Forelimb muscle (tissue), 1 donor: ENCODE data around the gene SMYD3. TPM values are rescaled to one million over a fixed set of nuclear protein-coding genes. Genes with fewer than 3 reads are reported as not detected.
"Not testable (repeated sequence)": the region's sequence is repeated elsewhere in the genome, so short reads cannot be mapped to it uniquely, and the experiment has no call there.

ENCODE experiments used
- DNase-seq: peaks from one replicate; pipeline ENCODE4 v3.0.0-alpha.2; 2013; ENCODE audit warnings: low read depth
- polyA plus RNA-seq: library from polyadenylated mRNA; unstranded; fragments of 120-200 nt; gene quantifications from one replicate; pipeline ENCODE4 v1.2.1, GENCODE V29; 2013; ENCODE audit not compliant: insufficient read length

The SMYD3 gene
- polyA plus RNA-seq, 1 donor: 7.9 TPM

DNA sequence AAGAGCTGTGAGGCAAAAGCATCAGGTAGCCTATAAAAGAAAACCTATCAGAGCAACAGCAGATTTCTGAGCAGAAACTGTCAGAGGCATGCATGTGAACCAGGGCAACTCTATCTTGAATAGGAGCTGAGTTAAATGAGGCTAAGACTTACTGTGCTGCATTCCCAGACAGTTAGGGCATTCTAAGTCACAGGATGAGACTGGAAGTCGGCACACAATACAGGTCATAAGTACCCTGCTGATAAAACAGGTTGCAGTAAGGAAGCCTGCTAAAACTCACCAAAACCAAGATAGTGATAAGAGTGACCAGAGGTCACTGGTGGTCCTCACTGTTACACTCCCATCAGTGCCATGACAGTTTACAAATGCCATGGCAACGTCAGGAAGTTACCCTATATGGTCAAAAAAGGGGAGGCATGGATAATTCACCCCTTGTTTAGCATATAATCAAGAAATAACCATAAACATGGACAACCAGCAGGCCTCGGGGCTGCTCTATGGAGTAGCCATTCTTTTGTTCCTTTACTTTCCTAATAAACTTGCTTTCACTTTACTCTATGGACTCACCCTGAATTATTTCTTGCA, 150.0 kb downstream of the SMYD3 start:
- not testable (repeated sequence) for DNase-seq

DNA sequence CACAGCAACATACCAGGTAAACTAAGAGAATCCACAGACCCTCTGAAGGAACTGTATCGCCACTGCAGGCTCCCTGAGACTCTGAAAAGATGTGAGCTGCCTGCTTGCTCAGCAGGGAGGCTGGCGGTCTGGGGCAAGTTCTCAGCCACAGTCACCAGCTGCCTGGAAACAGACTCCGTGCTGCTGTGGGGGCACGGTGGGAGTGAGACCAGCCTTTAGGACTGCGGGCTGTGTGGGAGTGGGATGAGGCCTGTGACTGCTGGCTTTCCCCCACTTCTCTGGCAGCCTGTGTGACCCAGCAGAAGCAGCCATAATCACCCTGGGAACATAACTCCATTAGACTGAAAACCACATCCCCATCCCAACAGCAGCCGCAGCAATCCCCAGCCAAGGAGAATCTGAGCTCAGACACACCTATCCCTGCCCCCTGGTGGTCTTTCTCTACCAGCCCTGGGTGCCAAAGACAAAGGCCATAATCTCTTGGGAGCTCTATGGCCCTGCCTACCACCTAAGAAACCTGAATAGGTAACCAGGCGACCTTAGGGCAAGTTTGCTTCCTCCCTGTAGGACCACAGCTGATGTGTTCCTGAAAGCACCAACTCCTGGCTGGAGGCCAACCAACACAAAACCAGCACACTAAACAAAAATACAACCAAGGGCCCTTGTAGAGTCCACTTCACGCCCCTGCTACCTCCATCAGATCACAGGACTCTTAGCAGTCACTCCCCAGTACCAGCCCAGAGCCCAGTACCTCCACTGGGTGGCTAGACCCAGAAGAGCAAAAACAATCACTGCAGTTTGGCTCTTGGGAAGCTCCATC, 151.5 kb downstream of the SMYD3 start:
- DNase-seq: no peak

DNA sequence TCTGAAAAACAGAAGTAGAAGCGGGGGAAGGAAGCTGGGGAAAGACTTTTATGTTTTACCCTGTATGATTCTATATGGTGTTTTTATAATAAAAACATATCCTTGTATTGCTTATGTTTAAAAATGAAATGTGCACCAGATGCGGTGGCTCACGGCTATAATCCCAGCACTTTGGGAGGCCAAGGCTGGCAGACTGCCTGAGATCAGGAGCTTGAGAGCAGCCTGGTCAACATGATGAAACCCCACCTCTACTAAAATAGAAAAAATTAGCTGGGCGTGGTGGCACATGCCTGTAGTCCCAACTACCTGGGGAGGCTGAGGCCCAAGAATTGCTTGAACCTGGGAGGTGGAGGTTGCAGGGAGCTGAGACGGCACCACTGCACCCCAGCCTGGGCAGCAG, 155.4 kb downstream of the SMYD3 start:
- no peak for DNase-seq

DNA sequence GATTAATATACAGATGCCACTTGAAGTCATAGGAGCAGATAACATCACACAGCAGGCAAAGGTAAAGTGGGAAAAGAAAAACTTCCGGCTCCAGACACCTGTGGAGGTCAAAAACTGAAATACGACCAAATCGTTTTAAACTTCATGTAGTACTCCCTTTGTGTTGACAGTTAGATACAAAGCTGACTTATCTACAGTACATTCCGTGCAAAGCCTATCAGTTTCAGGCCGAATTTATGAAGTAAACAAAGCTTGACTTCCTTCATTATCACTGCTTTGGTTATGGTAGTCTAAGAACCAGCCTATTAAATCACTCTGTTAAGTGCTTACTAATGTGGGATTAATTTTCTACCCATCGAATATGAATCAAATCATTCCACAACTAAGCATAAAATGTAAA, 156.3 kb downstream of the SMYD3 start:
- no peak for DNase-seq

DNA sequence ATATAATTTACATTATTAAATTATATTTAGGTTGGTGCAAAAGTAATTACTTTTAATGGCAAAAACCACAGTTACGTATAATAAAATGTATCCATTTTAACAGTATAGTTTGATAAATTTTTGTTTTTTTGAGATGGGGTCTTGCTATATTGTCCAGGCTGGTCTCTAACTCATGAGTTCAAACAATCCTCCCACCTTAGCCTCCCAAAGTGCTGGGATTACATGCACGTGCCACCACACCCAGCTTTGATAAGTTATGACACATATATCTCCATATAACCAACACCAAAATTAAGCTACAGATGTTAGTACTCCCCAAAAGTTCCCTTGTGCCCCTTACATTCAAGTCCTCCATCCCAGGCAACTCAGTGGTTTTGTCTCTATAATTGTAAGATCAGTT, 163.1 kb downstream of the SMYD3 start:
- no peak for DNase-seq

DNA sequence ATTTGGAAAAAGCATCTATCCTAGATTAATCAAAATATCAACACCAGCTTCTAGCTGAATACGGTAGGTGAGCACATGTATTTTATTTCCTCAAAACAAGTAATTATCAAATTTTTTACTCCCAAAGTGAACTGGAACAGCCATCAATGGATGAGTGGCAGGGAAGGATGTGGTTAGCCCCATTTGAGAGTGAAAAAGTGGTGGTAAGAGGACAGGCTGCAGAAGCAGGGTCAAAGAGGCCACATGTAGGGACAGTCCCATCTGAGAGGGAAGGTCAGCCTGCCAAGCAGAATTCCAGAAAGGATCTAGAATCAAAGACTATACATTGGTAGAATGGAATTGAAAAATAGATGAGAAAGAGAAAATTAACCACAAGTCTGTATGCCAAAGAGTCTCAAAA, 163.8 kb downstream of the SMYD3 start:
- DNase-seq: no peak

DNA sequence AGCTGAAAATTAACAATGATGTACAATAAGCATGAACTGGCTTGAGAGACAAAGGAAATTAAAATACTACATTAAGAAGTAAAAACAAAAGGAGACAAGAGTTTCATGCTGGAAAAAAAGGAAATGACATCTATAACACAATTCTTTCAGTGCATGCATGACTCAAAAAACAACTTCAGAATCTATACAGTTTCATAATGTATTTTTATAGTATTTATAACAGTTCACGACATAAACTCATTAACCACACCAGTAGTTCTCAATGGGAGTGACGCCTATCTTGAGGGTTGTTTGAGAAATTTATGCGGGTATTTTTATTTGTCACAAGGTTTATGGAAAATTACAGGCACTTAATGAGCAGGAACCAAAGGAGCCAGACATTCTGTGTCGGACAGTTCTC, 168.5 kb downstream of the SMYD3 start:
- DNase-seq: no peak

DNA sequence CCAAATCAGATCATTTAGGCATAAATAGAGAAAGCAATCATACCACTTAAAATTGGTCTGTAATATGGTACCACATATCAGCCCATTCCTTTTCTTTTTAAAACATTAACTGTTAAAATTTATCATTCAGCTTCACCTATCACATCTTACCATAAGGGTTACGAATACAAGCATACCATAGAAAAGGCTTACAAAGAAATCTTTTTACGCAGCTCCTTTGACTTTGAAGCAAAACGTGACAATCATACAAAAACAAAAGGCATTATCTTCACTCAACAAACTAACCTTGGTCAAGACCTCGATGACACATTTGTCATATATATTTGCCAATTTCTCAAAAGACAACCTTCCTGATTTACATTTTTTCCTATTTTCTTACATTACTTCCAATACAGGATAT, 169.0 kb downstream of the SMYD3 start:
- no peak for DNase-seq

DNA sequence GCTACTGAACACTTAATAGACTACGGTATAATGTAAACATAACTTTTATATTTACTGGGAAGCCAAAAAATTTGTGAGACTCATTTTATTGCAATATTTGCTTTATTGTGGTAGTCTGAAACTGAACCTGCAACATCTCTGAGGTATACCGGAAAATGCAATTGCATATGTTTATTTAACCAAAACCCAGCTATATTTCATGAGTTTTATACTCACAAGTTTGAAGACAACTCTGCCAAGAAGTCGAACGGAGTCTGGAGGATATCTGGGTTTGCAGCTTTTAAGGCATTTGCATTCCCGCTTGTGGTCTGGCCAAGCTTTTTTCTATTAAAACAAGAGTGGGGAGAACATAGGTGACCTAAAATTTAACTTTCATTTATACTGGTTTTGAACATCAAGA, 171.9 kb downstream of the SMYD3 start:
- no peak for DNase-seq

DNA sequence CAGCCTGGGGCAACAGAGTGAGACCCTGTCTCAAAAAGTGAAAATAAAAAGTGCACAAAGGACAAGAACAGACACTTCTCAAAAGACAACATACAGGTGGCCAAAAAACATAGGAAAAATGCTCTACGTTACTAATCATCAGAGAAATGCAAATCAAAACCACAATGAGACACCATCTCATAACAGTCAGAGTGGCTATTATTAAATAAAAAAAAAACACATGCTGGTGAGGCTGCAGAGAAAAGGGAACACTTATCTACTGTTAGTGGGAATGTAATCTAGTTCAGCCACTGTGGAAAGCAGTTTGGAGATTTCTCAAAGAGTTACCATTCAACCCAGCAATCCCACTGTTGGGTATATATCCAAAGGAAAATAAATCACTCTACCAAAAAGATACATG, 173.2 kb downstream of the SMYD3 start:
- no peak for DNase-seq

DNA sequence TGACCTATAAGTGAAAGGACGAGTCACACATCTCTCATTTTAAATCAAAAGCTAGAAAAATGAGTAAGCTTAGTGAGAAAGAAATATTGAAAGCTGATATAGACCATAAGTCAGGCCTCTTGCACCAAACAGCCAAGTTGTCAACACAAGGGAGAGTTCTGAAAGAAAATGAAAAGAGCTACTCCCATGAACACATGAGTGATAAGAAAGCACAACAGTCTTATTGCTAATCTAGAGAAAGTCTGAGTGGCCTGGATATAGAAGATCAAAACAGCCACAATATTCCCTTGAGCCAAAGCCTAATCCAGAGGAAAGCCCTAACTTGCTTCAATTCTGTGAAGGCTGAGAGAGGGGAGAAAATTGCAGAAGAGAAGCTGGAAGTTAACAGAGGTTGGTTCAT, 175.0 kb downstream of the SMYD3 start:
- no peak for DNase-seq

DNA sequence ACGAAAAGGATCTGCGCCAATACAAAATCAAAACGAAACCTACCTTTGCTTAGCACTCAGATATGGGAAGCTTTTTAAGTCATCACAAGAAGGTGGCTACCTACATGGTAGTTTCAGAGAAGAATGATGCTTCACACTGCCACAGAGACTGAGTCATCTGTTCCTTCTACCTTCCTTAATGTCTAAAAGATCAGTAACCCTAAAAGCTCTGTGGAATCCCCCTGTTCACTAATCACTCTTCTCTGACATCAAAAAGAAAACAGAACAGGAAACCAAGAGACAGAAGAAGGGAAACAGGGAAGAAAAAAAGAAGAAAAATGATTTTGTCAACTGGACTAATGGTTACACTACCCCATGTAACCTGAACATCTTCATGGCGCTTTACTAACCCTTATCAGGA, 177.2 kb downstream of the SMYD3 start:
- DNase-seq: no peak

DNA sequence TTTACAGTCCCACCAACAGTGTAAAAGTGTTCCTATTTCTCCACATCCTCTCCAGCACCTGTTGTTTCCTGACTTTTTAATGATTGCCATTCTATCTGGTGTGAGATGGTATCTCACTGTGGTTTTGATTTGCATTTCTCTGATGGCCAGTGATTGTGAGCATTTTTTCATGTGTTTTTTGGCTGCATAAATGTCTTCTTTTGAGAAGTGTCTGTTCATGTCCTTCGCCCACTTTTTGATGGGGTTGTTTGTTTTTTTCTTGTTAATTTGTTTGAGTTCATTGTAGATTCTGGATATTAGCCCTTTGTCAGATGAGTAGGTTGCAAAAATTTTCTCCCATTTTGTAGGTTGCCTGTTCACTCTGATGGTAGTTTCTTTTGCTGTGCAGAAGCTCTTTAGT, 177.8 kb downstream of the SMYD3 start:
- DNase-seq: not testable (repeated sequence)

DNA sequence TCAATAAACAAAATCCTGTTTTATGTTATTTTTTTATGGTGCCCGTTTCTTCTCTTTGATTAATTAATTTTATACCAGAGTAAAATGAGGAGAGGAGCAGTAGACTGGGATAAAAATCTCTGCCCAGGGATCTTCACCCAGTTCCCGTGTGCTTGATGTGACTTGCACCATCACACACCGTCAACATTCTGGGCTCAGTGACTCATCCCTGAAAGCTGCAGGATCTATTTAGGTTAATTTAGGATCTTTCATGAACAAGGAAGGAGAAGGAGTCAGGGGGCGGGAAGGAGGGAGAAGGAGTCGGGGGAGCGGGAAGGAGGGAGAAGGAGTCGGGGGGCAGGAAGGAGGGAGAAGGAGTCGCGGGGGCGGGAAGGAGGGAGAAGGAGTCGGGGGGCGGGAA, 182.4 kb downstream of the SMYD3 start:
- no peak for DNase-seq

DNA sequence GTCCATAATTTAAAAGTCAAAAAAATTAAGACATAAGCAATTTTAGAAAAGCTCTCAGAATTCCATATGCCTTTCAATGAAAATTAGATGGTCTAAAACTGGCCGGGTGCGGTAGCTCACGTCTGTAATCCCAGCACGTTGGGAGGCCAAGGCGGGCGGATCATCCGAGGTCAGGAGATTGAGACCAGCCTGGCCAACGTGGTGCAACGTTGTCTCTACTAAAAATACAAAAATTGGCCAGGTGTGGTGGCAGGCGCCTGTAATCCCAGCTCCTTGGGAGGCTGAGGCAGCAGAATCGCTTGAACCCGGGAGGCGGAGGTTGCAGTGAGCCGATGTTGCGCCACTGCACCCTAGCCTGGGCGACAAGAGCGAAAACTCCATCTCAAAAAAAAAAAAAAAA, 183.0 kb downstream of the SMYD3 start:
- not testable (repeated sequence) for DNase-seq

DNA sequence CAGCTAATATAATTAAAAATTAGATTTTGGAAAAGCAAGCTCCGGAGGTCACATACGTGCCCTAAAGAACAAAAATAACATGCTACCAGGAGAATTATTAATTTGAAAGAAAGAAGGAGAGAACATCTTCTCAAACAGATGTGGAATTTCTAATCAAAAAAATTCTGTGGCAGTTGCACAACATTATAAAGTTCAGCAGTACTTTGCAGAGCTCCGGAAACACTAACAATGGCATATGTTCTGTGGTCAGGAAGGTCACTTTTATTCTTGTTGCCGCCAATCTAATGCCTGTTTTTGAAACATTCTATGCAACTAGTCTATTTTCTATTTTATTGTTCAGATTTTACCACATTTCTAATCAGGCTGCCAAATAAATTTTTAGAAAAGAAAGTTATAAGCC, 186.8 kb downstream of the SMYD3 start:
- no peak for DNase-seq

DNA sequence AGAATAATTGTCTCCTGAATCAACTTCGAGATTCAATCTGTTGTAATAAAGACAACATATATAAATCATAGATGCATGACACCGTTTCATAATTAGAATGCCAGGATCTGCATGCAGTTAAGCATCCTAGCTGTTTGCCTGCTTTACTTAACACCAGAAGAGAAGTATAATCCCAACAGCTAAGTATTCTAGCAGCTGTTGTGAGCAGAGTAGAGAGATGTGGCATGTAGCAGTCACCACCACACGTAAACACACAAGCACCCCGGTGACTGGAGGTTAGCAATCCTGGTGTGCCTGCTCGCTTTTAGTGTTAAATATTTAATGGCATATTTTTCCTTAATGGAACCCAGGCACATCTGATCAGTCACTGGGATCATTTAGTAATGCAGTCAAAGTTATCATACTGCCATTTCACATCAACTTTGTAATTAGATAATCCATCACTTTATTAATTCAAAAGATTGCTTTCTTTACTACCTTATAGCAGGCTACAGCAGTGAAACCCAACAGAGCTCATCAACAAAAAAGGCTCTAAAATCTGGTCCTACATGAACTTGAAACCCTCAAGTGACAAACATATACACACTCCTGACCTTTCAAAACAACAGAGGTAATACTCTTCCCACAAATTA, 187.9 kb downstream of the SMYD3 start:
- DNase-seq: no peak

DNA sequence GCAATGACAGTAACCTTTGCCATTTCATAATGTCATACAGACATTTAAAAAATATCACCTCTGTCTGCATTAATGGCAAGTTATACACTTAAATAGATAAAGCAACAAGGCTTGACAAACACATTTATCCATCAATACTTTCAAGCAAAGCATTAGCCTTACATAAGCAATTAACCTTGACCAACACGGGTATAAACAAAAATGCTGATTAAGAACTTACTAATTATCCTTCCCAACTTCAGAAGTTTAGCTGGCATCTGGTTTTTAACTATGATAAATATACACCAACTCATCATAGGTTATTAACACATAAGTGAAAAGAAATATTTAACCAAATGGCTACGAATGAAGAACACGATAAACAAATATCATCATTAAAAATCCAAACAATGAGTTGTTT, 188.5 kb downstream of the SMYD3 start:
- no peak for DNase-seq

DNA sequence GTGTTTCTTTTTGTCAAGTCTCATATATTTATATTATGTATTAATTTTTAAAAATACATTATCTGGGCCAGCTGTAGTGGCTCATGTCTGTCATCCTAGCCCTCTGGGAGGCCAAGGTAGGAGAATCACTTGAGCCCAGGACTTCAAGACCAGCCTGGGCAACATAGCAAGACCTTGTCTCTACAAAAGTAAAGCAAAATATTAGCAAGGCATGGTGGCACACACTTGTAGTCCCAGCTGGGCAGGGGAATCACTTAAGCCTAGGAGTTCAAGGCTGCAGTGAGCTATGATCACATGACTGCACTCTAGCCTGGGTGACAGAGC, 189.1 kb downstream of the SMYD3 start:
- no peak for DNase-seq

DNA sequence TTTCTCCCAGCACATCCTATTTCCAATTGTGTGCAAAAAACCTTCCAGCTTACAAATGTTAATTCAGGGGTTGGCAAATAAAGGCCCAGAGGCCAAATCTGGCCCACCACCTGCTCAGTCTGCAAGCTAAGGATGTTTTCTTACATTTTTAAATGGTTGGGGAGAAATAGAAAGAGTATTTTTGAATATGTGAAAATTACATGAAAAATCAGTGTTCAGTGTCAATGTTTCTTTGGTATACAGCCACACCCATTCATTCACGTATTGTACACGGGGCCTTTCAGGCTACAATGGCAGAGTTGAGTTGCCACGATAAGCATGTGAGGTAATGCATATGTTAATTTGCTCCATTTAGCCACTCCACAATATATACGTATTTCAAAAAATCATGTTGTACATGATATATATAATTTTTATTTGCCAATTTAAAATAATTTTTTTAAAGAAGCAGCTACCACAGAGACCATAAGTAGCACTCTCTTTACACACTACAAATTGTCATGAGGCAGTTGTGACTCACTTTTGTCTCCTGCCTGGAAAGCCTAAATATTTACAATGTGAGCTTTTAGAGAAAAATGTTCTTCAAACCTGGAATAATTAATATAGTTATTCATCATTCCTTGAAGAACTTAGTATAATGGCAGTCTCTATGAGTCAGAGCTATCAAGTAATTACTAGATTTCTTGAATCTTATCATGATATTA, 189.6 kb downstream of the SMYD3 start:
- no peak for DNase-seq

DNA sequence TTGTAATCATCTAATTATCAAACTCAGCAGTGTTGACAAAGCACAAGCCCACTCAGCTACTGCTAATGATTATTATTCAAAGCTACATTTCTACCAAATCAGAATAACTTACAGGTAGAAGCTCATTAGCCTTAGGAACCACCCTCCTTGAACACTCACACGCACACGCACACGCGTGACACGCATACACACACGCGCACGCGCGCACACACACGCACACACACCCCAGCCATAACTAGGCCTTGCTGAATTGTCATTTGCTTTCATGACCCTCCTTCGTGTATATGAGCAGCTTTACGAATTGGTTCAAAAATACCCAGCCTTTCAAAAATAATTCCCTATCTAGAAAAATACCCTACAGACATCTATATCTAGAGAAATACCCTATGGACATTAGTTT, 195.6 kb downstream of the SMYD3 start:
- no peak for DNase-seq

DNA sequence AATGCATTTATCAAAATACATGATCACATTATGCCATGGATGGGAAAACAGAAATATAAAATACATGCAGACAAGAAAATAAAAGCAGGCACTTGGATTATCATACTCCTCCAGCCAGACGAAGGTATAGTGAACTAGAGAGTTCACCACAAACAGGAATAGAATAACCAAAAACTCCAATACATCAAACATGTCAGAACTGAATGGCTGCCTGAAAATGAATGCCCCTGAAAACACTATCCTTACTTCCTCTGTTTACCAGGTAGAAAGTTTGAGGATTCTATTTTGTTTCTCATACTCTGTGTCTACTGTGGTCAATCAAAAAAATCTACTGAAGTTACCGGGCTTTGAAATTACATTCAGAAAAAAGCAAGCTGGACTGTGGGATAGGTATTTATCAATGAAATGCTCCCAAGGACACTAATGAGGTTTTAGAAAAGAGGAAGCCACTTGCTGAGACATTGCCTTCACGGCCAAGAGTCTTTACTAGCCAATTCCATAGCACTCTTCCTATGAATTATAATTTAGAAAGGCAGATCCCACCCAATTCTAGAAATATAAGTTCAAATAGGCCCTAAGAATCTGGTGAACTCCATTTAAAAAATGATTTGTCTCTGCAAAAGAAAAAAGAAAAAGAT, 197.7 kb downstream of the SMYD3 start:
- no peak for DNase-seq
